Esophagus squamous epithelium (tissue), 5 donors: ENCODE measurements around the gene P4HB. TPM values are rescaled to one million over a fixed set of nuclear protein-coding genes. Genes with fewer than 3 reads are reported as not detected.

Source experiments
- DNase-seq: peaks from one replicate; lab custom pipeline; 2025; lab: John Stamatoyannopoulos, UW
- H3K27ac ChIP-seq, 4 donors: fragments of 200-600 bp; sonication (generic); one replicate each; pipeline ENCODE4 v1.5.1; 2016 to 2019; ENCODE audit warnings: mild to moderate bottlenecking in 1 of 4
- H3K27me3 ChIP-seq, 4 donors: fragments of 200-600 bp; sonication (generic); 1 replicate in 3 of 4; 2 replicates in 1 of 4; pipeline versions ENCODE4 v1.5.1 to v1.6.0; 2017 to 2021; ENCODE audit warnings: antibody characterized with exemption in 1 of 4
- H3K36me3 ChIP-seq, 3 donors: fragments of 200-600 bp; sonication (generic); one replicate each; pipeline ENCODE4 v1.5.1; 2016 to 2019
- H3K4me1 ChIP-seq, 3 donors: fragments of 200-600 bp; sonication (generic); one replicate each; pipeline ENCODE4 v1.5.1; 2017 to 2019
- H3K4me3 ChIP-seq, 4 donors: fragments of 200-600 bp; sonication (generic); 1 replicate in 3 of 4; 2 replicates in 1 of 4; pipeline ENCODE4 v1.5.1; 2016 to 2019; ENCODE audit warnings: mild to moderate bottlenecking in 2 of 4, moderate library complexity in 1 of 4
- H3K9me3 ChIP-seq, 3 donors: fragments of 200-600 bp; sonication (generic); one replicate each; pipeline ENCODE4 v1.5.1; 2016 to 2019
- CTCF ChIP-seq, 6 experiments: fragments of 450-650 bp in 4 of 6; fragments of 200-600 bp in 2 of 6; sonication (generic) in 2 of 6; IDR thresholded peaks; one replicate each; pipeline ENCODE4 v1.5.1; 2016 to 2019; ENCODE audit warnings: antibody characterized with exemption in 6 of 6, mild to moderate bottlenecking in 4 of 6, moderate library complexity in 4 of 6
- POLR2A ChIP-seq, 4 donors: fragments of 450-650 bp; IDR thresholded peaks; one replicate each; pipeline ENCODE4 v1.6.1; 2017; ENCODE audit warnings: antibody characterized with exemption in 4 of 4, mild to moderate bottlenecking in 4 of 4, moderate library complexity in 3 of 4
- WGBS, 2 donors: methylation state at CpG; one replicate each; pipeline ENCODE4 v1.1.5; 2018; 5-methylcytosine and 5-hydroxymethylcytosine counted together
- intact Hi-C: fragments of 100-400 bp; cut with DNase I; formaldehyde crosslinking; loops from one replicate; pipeline ENCODE4 v1.15.0; 2022
- total RNA-seq, 4 donors: library from RNA; depleted of rRNA; stranded (reverse); fragments of >200 nt; gene quantifications; one replicate each; pipeline ENCODE4 v1.1.0, GENCODE V29; 2016
- donor health status: DM: yes; HTN: yes; CAD: no.

P4HB gene
- total RNA-seq, 4 donors from 2014 or later, result 459 to 2,191 (median 1,569) TPM

GRCh38 chr17:81824595-81824994 lies 35.7 kb downstream of the P4HB start:
- 78 to 100% methylated on average over 1 to 6 of the region's 11 CpGs for WGBS, 2 donors
- no peak overlapping the region for H3K27ac ChIP-seq
- intact Hi-C loops, result no loop called here
- H3K4me1 ChIP-seq, result peaks cover 34 to 65% (median 38%) of the 10 kb centered on the region in 3 donors
- no peak overlapping the region for H3K4me3 ChIP-seq
- H3K27me3 ChIP-seq, result peaks cover 0 to 5% (median 0%) of the 10 kb centered on the region in 4 donors
- no peaks in the 10 kb centered on the region for H3K9me3 ChIP-seq
- TF ChIP-seq CTCF (IDR thresholded peaks at IDR 0.05) (no peak), POLR2A (IDR thresholded peaks at IDR 0.05) (no peak)
- DNase-seq, result no peak
- H3K36me3 ChIP-seq, result peaks cover 0 to 24% (median 0%) of the 10 kb centered on the region in 3 donors

GRCh38 chr17:81823820-81824550 lies 36.4 kb downstream of the P4HB start:
- Histone ChIP-seq H3K27ac (peak overlapping the region in 1 of 4 donors; percentile 6), H3K4me3 (no peak overlapping the region), H3K4me1 (peaks cover 30 to 59% (median 34%) of the 10 kb centered on the region in 3 donors), H3K36me3 (peaks cover 0 to 24% (median 0%) of the 10 kb centered on the region in 3 donors), H3K27me3 (peaks cover 0 to 9% (median 0%) of the 10 kb centered on the region in 4 donors), H3K9me3 (no peaks in the 10 kb centered on the region)
- intact Hi-C loops, result no loop called here
- TF ChIP-seq POLR2A (IDR thresholded peaks at IDR 0.05), result no peak
- 51 to 56% methylated on average over 8 to 9 of the region's 33 CpGs for WGBS, 2 donors
- DNase-seq, result no peak

GRCh38 chr17:81822996-81823819 lies 37.1 kb downstream of the P4HB start:
- 95 to 96% methylated on average over 7 to 14 of the region's 30 CpGs for WGBS, 2 donors
- TF ChIP-seq CTCF (IDR thresholded peaks at IDR 0.05), result no peak
- TF ChIP-seq POLR2A (IDR thresholded peaks at IDR 0.05), result no peak

GRCh38 chr17:81822312-81822637 lies 38.1 kb downstream of the P4HB start:
- H3K9me3 ChIP-seq, result no peaks in the 10 kb centered on the region
- no peak for DNase-seq
- H3K36me3 ChIP-seq, result peaks cover 0 to 24% (median 0%) of the 10 kb centered on the region in 3 donors
- intact Hi-C loops, result no loop called here
- TF ChIP-seq CTCF (IDR thresholded peaks at IDR 0.05) (no peak), POLR2A (IDR thresholded peaks at IDR 0.05) (no peak)
- H3K27me3 ChIP-seq, result peaks cover 0 to 19% (median 0%) of the 10 kb centered on the region in 4 donors
- WGBS, 2 donors, result no CpG with 5 or more reads among the region's 8 CpGs
- H3K27ac ChIP-seq, result peak overlapping the region; percentile 83 to 89 (median 86)
- no peak overlapping the region for H3K4me3 ChIP-seq
- H3K4me1 ChIP-seq, result peaks cover 27 to 46% (median 33%) of the 10 kb centered on the region in 3 donors

More at GRCh38 chr17:81822996-81823819, 37.1 kb downstream of the P4HB start:
- Histone ChIP-seq H3K4me1 (peaks cover 27 to 51% (median 33%) of the 10 kb centered on the region in 3 donors), H3K36me3 (peaks cover 0 to 24% (median 0%) of the 10 kb centered on the region in 3 donors), H3K27me3 (peaks cover 0 to 10% (median 0%) of the 10 kb centered on the region in 4 donors), H3K4me3 (no peak overlapping the region), H3K9me3 (no peaks in the 10 kb centered on the region), H3K27ac (peak overlapping the region; percentile 83 to 89 (median 86))
- no peak for DNase-seq
- intact Hi-C loops, result no loop called here

GRCh38 chr17:81821603-81822311 lies 38.6 kb downstream of the P4HB start:
- Histone ChIP-seq H3K27me3 (peaks cover 0 to 20% (median 0%) of the 10 kb centered on the region in 4 donors), H3K4me1 (peaks cover 27 to 46% (median 33%) of the 10 kb centered on the region in 3 donors), H3K4me3 (no peak overlapping the region), H3K9me3 (no peaks in the 10 kb centered on the region), H3K27ac (peak overlapping the region; percentile 83 to 89 (median 86)), H3K36me3 (peaks cover 0 to 24% (median 0%) of the 10 kb centered on the region in 3 donors)
- DNase-seq, result no peak
- peak; percentile 25 to 90 (median 78) for TF ChIP-seq CTCF (IDR thresholded peaks at IDR 0.05)
- no peak for TF ChIP-seq POLR2A (IDR thresholded peaks at IDR 0.05)
- intact Hi-C loops, result no loop called here
- WGBS, 2 donors, result no CpG with 5 or more reads among the region's 20 CpGs
